OCI-LY7 (cell line): ENCODE data around the gene HTR3B. TPM values are rescaled to one million over a fixed set of nuclear protein-coding genes. Genes with fewer than 3 reads are reported as not detected.
A peak's percentile ranks its signal among the peaks of the same experiment; 100 is the strongest.

ENCODE experiments used
- BruUV-seq: library from RNA; stranded (reverse); fragments of 400-500 nt; replicated peaks from 2 replicates; lab custom pipeline; 2021; lab: Mats Ljungman, UMichigan
- CTCF ChIA-PET: fragments of 300-600 bp; sonication (Branson Sonifier 250); formaldehyde crosslinking; loops from one replicate; lab custom pipeline; 2022; ENCODE audit warnings: antibody characterized with exemption; ENCODE audit not compliant: unreplicated experiment; lab: Charles Lee
- POLR2A ChIA-PET: fragments of 300-600 bp; sonication (Branson Sonifier 250); formaldehyde crosslinking; loops from one replicate; lab custom pipeline; 2022; ENCODE audit warnings: antibody characterized with exemption; lab: Charles Lee
- DNase-seq: peaks from one replicate; pipeline ENCODE4 v3.0.0-alpha.2; 2015; ENCODE audit warnings: low spot score
- H2AFZ ChIP-seq: fragments of 200-600 bp; sonication (generic), shearing (Covaris generic); 2 replicates; pipeline ENCODE4 v1.6.1; 2014; ENCODE audit warnings: mild to moderate bottlenecking, antibody characterized with exemption, low read length, moderate library complexity
- H3K27ac ChIP-seq: fragments of 200-600 bp; sonication (generic); 2 replicates; pipeline ENCODE4 v1.5.1; 2014; ENCODE audit warnings: mixed run types, low read depth, mild to moderate bottlenecking, moderate library complexity, low read length, inconsistent platforms; ENCODE audit not compliant: poor library complexity, severe bottlenecking
- H3K36me3 ChIP-seq: fragments of 200-600 bp; sonication (generic); 2 replicates; pipeline ENCODE4 v1.6.1; 2014; ENCODE audit warnings: mild to moderate bottlenecking, antibody characterized with exemption, low read length, moderate library complexity, mixed read lengths; ENCODE audit not compliant: insufficient read depth
- H3K4me1 ChIP-seq: fragments of 200-600 bp; sonication (generic); 2 replicates; pipeline ENCODE4 v1.5.1; 2014; ENCODE audit warnings: mild to moderate bottlenecking, low read length; ENCODE audit not compliant: insufficient read depth, poor library complexity, severe bottlenecking
- H3K4me2 ChIP-seq: fragments of 200-600 bp; sonication (generic); 2 replicates; pipeline ENCODE4 v1.6.1; 2014; ENCODE audit warnings: mild to moderate bottlenecking, low read length
- H3K4me3 ChIP-seq: fragments of 200-600 bp; sonication (generic); 2 replicates; pipeline ENCODE4 v1.5.1; 2014; ENCODE audit warnings: mild to moderate bottlenecking, low read depth, low read length; ENCODE audit not compliant: poor library complexity, severe bottlenecking
- H3K79me2 ChIP-seq: fragments of 200-600 bp; sonication (generic); 2 replicates; pipeline ENCODE4 v1.6.1; 2016; ENCODE audit warnings: low read depth, mild to moderate bottlenecking, low read length, moderate library complexity, mixed read lengths; ENCODE audit not compliant: insufficient read depth
- H3K9me2 ChIP-seq: fragments of 200-600 bp; sonication (generic); 2 replicates; pipeline ENCODE4 v1.6.1; 2016; ENCODE audit warnings: mild to moderate bottlenecking, low read length, mixed read lengths; ENCODE audit not compliant: insufficient read depth
- H3K9me3 ChIP-seq: fragments of 200-600 bp; sonication (generic); 2 replicates; pipeline ENCODE4 v1.6.1; 2014; ENCODE audit warnings: mild to moderate bottlenecking, mixed run types, low read length, mixed read lengths
- H4K20me1 ChIP-seq: fragments of 200-600 bp; sonication (generic); 2 replicates; pipeline ENCODE4 v1.6.1; 2014; ENCODE audit warnings: mild to moderate bottlenecking, antibody characterized with exemption, low read length, moderate library complexity, mixed read lengths; ENCODE audit not compliant: insufficient read depth
- EZH2phosphoT487 ChIP-seq: fragments of 200-600 bp; sonication (generic); IDR thresholded peaks from 2 replicates; pipeline ENCODE4 v1.6.1; 2018; ENCODE audit warnings: low read depth, borderline replicate concordance, mild to moderate bottlenecking, mixed run types, antibody characterized with exemption, low read length, moderate library complexity, mixed read lengths
- intact Hi-C: fragments of 100-400 bp; cut with micrococcal nuclease; formaldehyde crosslinking; loops from one replicate; pipeline ENCODE4 v1.10.0; 2022; ENCODE audit not compliant: unreplicated experiment
- total RNA-seq, 2 experiments: library from RNA; depleted of rRNA in 1 of 2; stranded (reverse); fragments of >200 nt in 1 of 2; shearing (Covaris generic) in 1 of 2; gene quantifications; 2 replicates each; pipeline ENCODE4 v1.2.3, GENCODE V29; 2014 to 2022
- TF ChIP-seq, protein P1 (sequence below): fragments of 200-600 bp; sonication (generic); conservative IDR thresholded peaks from 2 replicates; pipeline ENCODE4 v1.5.1; 2014; ENCODE audit warnings: mild to moderate bottlenecking, antibody characterized with exemption, low read length, moderate library complexity, mixed read lengths

The HTR3B gene
- total RNA-seq, 2 experiments from 2014 or later: not detected

DNA sequence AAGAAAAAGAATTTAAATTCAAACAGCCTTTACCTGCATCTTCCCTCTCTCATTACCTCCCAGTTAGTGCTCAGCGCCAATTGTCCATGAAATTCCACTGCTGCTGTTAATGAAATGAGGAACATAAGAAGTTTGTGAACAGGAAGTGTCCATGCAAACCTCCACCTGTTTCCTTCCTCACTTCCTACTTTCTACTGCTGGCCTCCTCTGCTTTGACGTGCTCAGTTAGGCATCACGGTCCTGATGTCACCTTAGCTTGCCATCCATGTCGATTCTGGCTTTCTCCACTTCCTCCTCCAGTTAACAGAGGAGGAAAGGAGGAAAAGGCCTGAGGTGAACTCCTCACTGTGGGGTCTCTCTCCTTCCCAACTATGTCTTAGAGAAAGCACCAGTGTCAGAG is 43.4 kb downstream of the HTR3B start:
- Histone ChIP-seq H3K4me1 (peaks cover 8% of the 10 kb centered on the region), H2AFZ (no peak overlapping the region), H3K36me3 (no peaks in the 10 kb centered on the region), H4K20me1 (no peaks in the 10 kb centered on the region), H3K79me2 (no peaks in the 10 kb centered on the region), H3K9me2 (no peaks in the 10 kb centered on the region), H3K4me3 (no peak overlapping the region), H3K9me3 (no peaks in the 10 kb centered on the region), H3K27ac (no peak overlapping the region), H3K4me2 (peak overlapping the region; percentile 13; the same call in 1 of the 2 replicates)
- ChIA-PET CTCF (no interaction called here), POLR2A (no interaction called here)
- BruUV-seq: no TSS peak
- DNase-seq: peak; percentile 2
- intact Hi-C loops: no loop called here
- TF ChIP-seq, protein P1, sequence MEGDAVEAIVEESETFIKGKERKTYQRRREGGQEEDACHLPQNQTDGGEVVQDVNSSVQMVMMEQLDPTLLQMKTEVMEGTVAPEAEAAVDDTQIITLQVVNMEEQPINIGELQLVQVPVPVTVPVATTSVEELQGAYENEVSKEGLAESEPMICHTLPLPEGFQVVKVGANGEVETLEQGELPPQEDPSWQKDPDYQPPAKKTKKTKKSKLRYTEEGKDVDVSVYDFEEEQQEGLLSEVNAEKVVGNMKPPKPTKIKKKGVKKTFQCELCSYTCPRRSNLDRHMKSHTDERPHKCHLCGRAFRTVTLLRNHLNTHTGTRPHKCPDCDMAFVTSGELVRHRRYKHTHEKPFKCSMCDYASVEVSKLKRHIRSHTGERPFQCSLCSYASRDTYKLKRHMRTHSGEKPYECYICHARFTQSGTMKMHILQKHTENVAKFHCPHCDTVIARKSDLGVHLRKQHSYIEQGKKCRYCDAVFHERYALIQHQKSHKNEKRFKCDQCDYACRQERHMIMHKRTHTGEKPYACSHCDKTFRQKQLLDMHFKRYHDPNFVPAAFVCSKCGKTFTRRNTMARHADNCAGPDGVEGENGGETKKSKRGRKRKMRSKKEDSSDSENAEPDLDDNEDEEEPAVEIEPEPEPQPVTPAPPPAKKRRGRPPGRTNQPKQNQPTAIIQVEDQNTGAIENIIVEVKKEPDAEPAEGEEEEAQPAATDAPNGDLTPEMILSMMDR: no peak
- TF ChIP-seq EZH2phosphoT487: no peak

DNA sequence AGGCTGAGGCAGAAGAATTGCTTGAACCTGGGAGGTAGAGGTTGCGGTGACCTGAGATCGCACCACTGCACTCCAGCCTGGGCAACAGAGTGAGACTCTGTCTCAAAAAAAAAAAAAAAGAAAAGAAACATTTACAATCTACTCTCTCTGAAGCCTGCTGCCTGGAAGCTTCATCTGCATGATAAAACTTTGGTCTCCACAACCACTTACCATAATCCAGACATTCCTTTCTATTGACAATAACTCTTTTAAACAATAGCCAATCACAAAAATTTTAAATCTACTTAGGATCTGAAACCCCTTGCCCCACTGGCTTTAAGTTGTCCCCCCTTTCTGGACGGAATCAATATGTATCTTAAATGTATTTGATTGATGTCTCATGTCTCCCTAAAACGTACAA is 45.3 kb downstream of the HTR3B start:
- Histone ChIP-seq H3K9me2 (no peaks in the 10 kb centered on the region), H4K20me1 (no peaks in the 10 kb centered on the region), H3K36me3 (no peaks in the 10 kb centered on the region), H3K9me3 (no peaks in the 10 kb centered on the region), H3K79me2 (no peaks in the 10 kb centered on the region), H3K27ac (no peak overlapping the region), H3K4me3 (no peak overlapping the region), H3K4me2 (no peak overlapping the region), H2AFZ (no peak overlapping the region), H3K4me1 (peaks cover 8% of the 10 kb centered on the region)
- TF ChIP-seq, protein P1: no peak
- intact Hi-C loops: loop anchor here (1.0 kb wide), 1 partner anchor 23 kb away; no protein-coding TSS in a partner anchor
- ChIA-PET CTCF (no interaction called here), POLR2A (interaction anchor here (0.6 to 0.7 kb wide), 3 partner anchors 14 to 309 kb away, joined by 3 to 7 read pairs (median 3); no protein-coding TSS in a partner anchor)
- BruUV-seq: no TSS peak
- DNase-seq: no peak

- CTCF ChIA-PET: no interaction called here
- Histone ChIP-seq H4K20me1 (no peaks in the 10 kb centered on the region), H3K27ac (no peak overlapping the region), H3K4me3 (no peak overlapping the region), H3K4me2 (no peak overlapping the region), H2AFZ (no peak overlapping the region), H3K9me3 (no peaks in the 10 kb centered on the region), H3K4me1 (peaks cover 8% of the 10 kb centered on the region), H3K9me2 (no peaks in the 10 kb centered on the region), H3K36me3 (no peaks in the 10 kb centered on the region), H3K79me2 (no peaks in the 10 kb centered on the region)
- no peak for DNase-seq
- TF ChIP-seq, protein P1: no peak
- TF ChIP-seq EZH2phosphoT487: no peak
- no TSS peak for BruUV-seq
- POLR2A ChIA-PET: interaction anchor here (0.9 kb wide), 1 partner anchor 25 kb away, joined by 3 read pairs; no protein-coding TSS in a partner anchor
- intact Hi-C loops: no loop called here
These were observed 46.9 kb downstream of the HTR3B start for GRCh38 chr11:113951537-113951936.
